Neural cell (in vitro differentiated cells): Measurements from ENCODE around the gene MYO7A. TPM values are rescaled to one million over a fixed set of nuclear protein-coding genes. Genes with fewer than 3 reads are reported as not detected.

Source experiments
- H2AFZ ChIP-seq: fragments of 200-600, 300-800 bp; sonication (generic), shearing (Covaris generic); 2 replicates; pipeline ENCODE4 v1.6.0; 2014; ENCODE audit warnings: low read depth, mild to moderate bottlenecking, antibody characterized with exemption, low read length, moderate library complexity
- H3F3A ChIP-seq: fragments of 200-600 bp; shearing (Covaris generic); 2 replicates; pipeline ENCODE4 v1.6.1; 2016; ENCODE audit warnings: mild to moderate bottlenecking, moderate library complexity, mixed read lengths, antibody characterized with exemption, low read length; ENCODE audit not compliant: insufficient read depth, poor library complexity, severe bottlenecking
- H3K27ac ChIP-seq: fragments of 200-600, 300-800 bp; sonication (generic), shearing (Covaris generic); 2 replicates; pipeline ENCODE4 v1.5.1; 2014; ENCODE audit warnings: mild to moderate bottlenecking, low read length, moderate library complexity
- H3K27me3 ChIP-seq: fragments of 300-800, 200-600 bp; sonication (generic), shearing (Covaris generic); 2 replicates; pipeline ENCODE4 v1.6.0; 2014; ENCODE audit warnings: mild to moderate bottlenecking, low read depth, low read length, moderate library complexity; ENCODE audit not compliant: insufficient read depth
- H3K36me3 ChIP-seq: fragments of 300-800, 200-600 bp; sonication (generic), shearing (Covaris generic); 2 replicates; pipeline ENCODE4 v1.5.1; 2014; ENCODE audit warnings: mild to moderate bottlenecking, antibody characterized with exemption, low read length, moderate library complexity; ENCODE audit not compliant: insufficient read depth
- H3K4me2 ChIP-seq: fragments of 300-800, 200-600 bp; sonication (generic), shearing (Covaris generic); 2 replicates; pipeline ENCODE4 v1.6.0; 2014; ENCODE audit warnings: mild to moderate bottlenecking, low read length
- H3K4me3 ChIP-seq: fragments of 300-800, 200-600 bp; sonication (generic), shearing (Covaris generic); 2 replicates; pipeline ENCODE4 v1.5.1; 2014; ENCODE audit warnings: mild to moderate bottlenecking, low read length, moderate library complexity
- H3K79me2 ChIP-seq: fragments of 200-600 bp; shearing (Covaris generic); replicated peaks from 2 replicates; pipeline ENCODE4 v1.6.0; 2014; ENCODE audit warnings: mild to moderate bottlenecking, low read length, moderate library complexity; ENCODE audit not compliant: insufficient read depth
- H3K9ac ChIP-seq: fragments of 300-800, 200-600 bp; sonication (generic), shearing (Covaris generic); 2 replicates; pipeline ENCODE4 v1.6.1; 2016; ENCODE audit warnings: mild to moderate bottlenecking, low read length, mixed read lengths
- H3K9me2 ChIP-seq: fragments of 200-600 bp; shearing (Covaris generic); 2 replicates; pipeline ENCODE4 v1.6.1; 2016; ENCODE audit warnings: mild to moderate bottlenecking, low read length, mixed read lengths; ENCODE audit not compliant: insufficient read depth
- H3K9me3 ChIP-seq: fragments of 200-600, 300-800 bp; sonication (generic), shearing (Covaris generic); 2 replicates; pipeline ENCODE4 v1.6.1; 2016; ENCODE audit warnings: mild to moderate bottlenecking, mixed run types, low read length, moderate library complexity, mixed read lengths
- H4K20me1 ChIP-seq: fragments of 200-600 bp; shearing (Covaris generic); 2 replicates; pipeline ENCODE4 v1.6.1; 2016; ENCODE audit warnings: mild to moderate bottlenecking, mixed run types; ENCODE audit not compliant: insufficient read depth
- CTCF ChIP-seq: fragments of 450-650 bp; IDR thresholded peaks from 2 replicates; pipeline ENCODE4 v1.5.1; 2014; ENCODE audit warnings: antibody characterized with exemption, mild to moderate bottlenecking, moderate library complexity; ENCODE audit not compliant: poor library complexity, severe bottlenecking
- EP300 ChIP-seq: fragments of 450-650 bp; conservative IDR thresholded peaks from 2 replicates; pipeline ENCODE4 v1.6.1; 2014; ENCODE audit warnings: antibody characterized with exemption, mild to moderate bottlenecking, moderate library complexity; ENCODE audit not compliant: poor library complexity, severe bottlenecking
- EZH2 ChIP-seq: fragments of 200-600, 300-800 bp; shearing (Covaris generic), sonication (generic); IDR thresholded peaks from 2 replicates; pipeline ENCODE4 v1.6.1; 2014; ENCODE audit warnings: antibody characterized with exemption, low read length, borderline replicate concordance, mild to moderate bottlenecking; ENCODE audit not compliant: insufficient read depth, poor library complexity, severe bottlenecking
- MXI1 ChIP-seq: fragments of 450-650 bp; conservative IDR thresholded peaks from 2 replicates; pipeline ENCODE4 v1.6.1; 2014; ENCODE audit warnings: antibody characterized with exemption, mild to moderate bottlenecking; ENCODE audit not compliant: poor library complexity, severe bottlenecking
- POLR2AphosphoS5 ChIP-seq: IDR thresholded peaks from 2 replicates; pipeline ENCODE4 v1.6.1; 2012
- RAD21 ChIP-seq: fragments of 450-650 bp; conservative IDR thresholded peaks from 2 replicates; pipeline ENCODE4 v1.6.1; 2014; ENCODE audit warnings: antibody characterized with exemption, mild to moderate bottlenecking, moderate library complexity
- REST ChIP-seq: IDR thresholded peaks from 2 replicates; pipeline ENCODE4 v1.6.1; 2012; ENCODE audit warnings: borderline replicate concordance
- SMC3 ChIP-seq: fragments of 450-650 bp; conservative IDR thresholded peaks from 2 replicates; pipeline ENCODE4 v1.6.1; 2014; ENCODE audit warnings: antibody characterized with exemption, mild to moderate bottlenecking, moderate library complexity; ENCODE audit not compliant: poor library complexity
- TAF1 ChIP-seq: IDR thresholded peaks from 2 replicates; pipeline ENCODE4 v1.6.1; 2012; ENCODE audit warnings: low read depth
- polyA plus RNA-seq: library from polyadenylated mRNA; depleted of rRNA; stranded (reverse); fragments of >200 nt; gene quantifications from 2 replicates; pipeline ENCODE4 v1.2.3, GENCODE V29; 2014

Gene MYO7A
- polyA plus RNA-seq, 1 donor from 2014 or later, result 0.61 TPM

- Histone ChIP-seq H2AFZ (no peak overlapping the region), H3K4me3 (no peak overlapping the region)
- TF ChIP-seq SMC3 (no peak), EP300 (no peak), MXI1 (no peak), TAF1 (no peak), POLR2AphosphoS5 (no peak), RAD21 (no peak), EZH2 (no peak), CTCF (no peak), REST (no peak)
These were observed 70.4 kb downstream of the MYO7A start for GRCh38 chr11:77198440-77198849.

GRCh38 chr11:77199137-77199745 is 71.2 kb downstream of the MYO7A start:
- Histone ChIP-seq H3K9me2 (no peaks in the 10 kb centered on the region), H3K4me3 (no peak overlapping the region), H3K79me2 (no peaks in the 10 kb centered on the region), H3K9me3 (no peaks in the 10 kb centered on the region), H3K27me3 (no peaks in the 10 kb centered on the region), H4K20me1 (no peaks in the 10 kb centered on the region), H3K9ac (no peak overlapping the region), H3F3A (no peaks in the 10 kb centered on the region), H3K36me3 (no peaks in the 10 kb centered on the region), H3K4me2 (no peak overlapping the region), H2AFZ (no peak overlapping the region), H3K27ac (no peak overlapping the region)
- TF ChIP-seq SMC3, result no peak
- no peak for TF ChIP-seq CTCF
- no peak for TF ChIP-seq TAF1
- no peak for TF ChIP-seq REST
- TF ChIP-seq MXI1, result no peak
- TF ChIP-seq RAD21, result no peak

More at GRCh38 chr11:77198440-77198849, 70.4 kb downstream of the MYO7A start:
- Histone ChIP-seq H3K79me2 (no peaks in the 10 kb centered on the region), H4K20me1 (no peaks in the 10 kb centered on the region), H3F3A (no peaks in the 10 kb centered on the region), H3K27ac (no peak overlapping the region), H3K9me3 (no peaks in the 10 kb centered on the region), H3K9ac (no peak overlapping the region), H3K27me3 (no peaks in the 10 kb centered on the region), H3K4me2 (no peak overlapping the region), H3K9me2 (no peaks in the 10 kb centered on the region), H3K36me3 (no peaks in the 10 kb centered on the region)
